ENCODE measurements around the gene SLC29A4. TPM values are rescaled to one million over a fixed set of nuclear protein-coding genes. Genes with fewer than 3 reads are reported as not detected.
"Not testable (repeated sequence)": the region's sequence is repeated elsewhere in the genome, so short reads cannot be mapped to it uniquely, and the experiment has no call there.

The SLC29A4 gene
- total RNA-seq, 1 donor from 2014 or later: 0.38 TPM

DNA sequence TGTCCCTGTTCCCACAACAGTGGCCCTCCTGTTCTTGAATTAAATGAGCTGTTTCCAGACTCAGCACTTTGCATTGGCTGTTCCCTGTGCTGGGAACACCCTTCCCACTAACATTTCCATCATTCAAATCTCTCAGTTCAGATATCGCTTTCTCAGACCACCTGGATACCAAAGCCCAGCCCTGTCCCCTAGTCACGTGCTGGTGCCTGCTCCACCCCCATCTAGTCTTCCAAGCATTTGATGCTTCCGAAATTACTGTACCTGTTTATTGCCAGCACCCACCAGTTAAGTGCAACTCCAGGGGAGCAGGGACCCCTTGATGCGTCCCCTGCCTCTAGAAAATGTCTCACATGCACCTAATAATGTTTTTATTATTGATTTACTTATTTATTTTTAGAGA lies 3.0 kb upstream of the SLC29A4 start:
- ChIA-PET POLR2A (no interaction called here), CTCF (no interaction called here)
- DNase-seq (no peak), ATAC-seq (ENCODE audit: low read depth) (no peak)
- Mint-ChIP-seq H3K36me3 (ENCODE audit: low read depth) (no peaks in the 10 kb centered on the region), H3K4me1 (no peaks in the 10 kb centered on the region), H3K27ac (no peak overlapping the region), H3K4me3 (no peak overlapping the region), H3K27me3 (peaks cover 5% of the 10 kb centered on the region), H3K9me3 (no peaks in the 10 kb centered on the region)
- intact Hi-C loops (cut with micrococcal nuclease): no loop called here
- TF ChIP-seq, protein P1, sequence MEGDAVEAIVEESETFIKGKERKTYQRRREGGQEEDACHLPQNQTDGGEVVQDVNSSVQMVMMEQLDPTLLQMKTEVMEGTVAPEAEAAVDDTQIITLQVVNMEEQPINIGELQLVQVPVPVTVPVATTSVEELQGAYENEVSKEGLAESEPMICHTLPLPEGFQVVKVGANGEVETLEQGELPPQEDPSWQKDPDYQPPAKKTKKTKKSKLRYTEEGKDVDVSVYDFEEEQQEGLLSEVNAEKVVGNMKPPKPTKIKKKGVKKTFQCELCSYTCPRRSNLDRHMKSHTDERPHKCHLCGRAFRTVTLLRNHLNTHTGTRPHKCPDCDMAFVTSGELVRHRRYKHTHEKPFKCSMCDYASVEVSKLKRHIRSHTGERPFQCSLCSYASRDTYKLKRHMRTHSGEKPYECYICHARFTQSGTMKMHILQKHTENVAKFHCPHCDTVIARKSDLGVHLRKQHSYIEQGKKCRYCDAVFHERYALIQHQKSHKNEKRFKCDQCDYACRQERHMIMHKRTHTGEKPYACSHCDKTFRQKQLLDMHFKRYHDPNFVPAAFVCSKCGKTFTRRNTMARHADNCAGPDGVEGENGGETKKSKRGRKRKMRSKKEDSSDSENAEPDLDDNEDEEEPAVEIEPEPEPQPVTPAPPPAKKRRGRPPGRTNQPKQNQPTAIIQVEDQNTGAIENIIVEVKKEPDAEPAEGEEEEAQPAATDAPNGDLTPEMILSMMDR (IDR thresholded peaks at IDR 0.05): no peak

DNA sequence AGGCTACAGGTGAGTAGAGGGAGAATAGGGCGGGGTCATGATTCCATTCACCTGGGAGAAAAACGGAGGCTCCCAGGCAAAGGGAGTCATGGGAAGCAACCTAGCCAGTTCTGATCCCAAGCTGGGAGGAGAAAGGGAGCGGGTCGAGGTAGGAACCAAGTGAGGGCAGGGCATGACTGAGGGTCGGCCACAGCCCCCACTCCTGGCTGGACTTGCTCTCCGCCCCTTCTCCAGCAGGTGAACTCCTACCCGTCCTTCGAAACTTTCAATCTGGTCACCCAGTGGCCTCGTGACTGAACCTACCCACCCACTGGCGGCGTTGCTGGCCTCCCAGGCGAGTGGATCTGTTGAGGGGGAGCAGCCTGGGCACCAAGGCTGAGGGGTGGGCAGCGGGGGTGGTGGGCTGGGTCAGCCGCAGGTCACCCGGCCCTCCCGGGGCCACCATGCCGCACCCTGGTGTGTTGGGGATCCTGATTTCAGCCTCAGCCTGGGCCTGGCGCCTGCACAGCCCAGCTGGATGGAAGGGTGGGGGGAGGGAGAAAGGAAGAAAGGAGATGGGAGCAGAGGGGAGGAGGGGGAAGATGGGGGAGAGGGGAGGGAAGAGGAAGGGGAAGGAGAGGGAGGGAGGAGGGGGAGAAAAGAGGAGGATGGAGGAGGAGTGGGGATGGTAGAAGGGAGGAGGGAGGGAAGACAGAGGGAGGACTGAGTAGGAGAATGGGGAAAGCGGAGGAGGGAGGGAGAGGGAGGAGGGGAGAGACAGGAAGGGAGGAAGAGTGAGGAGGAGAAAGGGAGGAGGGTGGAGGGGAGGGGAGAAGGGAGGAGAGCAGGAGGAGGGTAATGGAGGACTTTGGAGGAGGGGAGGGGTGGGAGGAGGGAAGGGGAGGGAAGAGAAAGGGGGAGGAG lies 894 bp upstream of the SLC29A4 start:
- not testable (repeated sequence) for H3K4me3 Mint-ChIP-seq, H3K4me1 Mint-ChIP-seq

DNA sequence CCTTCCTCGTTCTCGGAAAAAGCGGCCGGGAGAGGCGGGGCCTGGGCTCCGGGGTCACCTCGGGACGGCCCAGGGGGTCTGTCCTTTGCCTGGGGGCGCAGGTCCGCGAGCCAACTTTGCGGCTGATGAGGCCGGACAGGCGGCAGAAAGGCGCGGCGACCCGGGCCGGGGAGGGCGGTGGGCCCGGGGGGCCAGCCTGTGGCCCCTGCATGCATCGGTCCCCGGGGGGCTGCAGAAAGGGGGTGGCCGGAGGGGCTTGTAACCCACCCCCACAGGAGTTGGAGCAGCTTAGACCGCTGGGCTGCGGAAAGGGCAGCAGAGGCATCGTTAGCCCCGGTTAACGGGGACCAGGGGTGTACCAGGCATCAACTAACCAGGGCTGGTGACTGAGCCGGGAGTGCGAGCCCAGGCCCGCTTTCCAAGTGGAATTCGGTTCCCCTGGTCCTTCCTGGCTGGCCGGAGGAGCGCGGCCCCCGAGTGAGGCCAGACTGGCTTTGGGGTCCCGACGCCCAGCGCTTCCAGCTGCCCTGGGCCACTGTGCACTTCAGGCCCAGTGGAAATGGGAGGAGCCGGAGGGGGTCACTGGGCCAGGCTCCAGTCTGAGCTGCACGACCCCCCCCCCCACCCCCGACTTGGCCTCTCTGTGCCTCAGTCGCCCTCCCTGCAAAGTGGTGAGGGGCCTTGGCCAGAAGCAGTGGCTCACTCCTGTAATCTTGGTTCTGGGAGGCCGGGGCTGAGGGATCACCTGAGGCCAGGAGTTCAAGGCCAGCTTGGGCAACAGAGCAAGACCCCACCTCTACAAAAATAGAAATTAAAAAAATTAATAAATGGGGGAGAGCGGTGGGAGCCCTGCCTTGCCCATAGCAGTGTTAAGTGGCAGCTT lies 919 bp downstream of the SLC29A4 start:
- TF ChIP-seq, protein P1 (IDR thresholded peaks at IDR 0.05): no peak
- DNase-seq (no peak), ATAC-seq (ENCODE audit: low read depth) (no peak)
- Mint-ChIP-seq H3K4me1 (no peaks in the 10 kb centered on the region), H3K9me3 (no peaks in the 10 kb centered on the region), H3K27ac (no peak overlapping the region), H3K27me3 (peaks cover 6% of the 10 kb centered on the region), H3K4me3 (no peak overlapping the region), H3K36me3 (ENCODE audit: low read depth) (no peaks in the 10 kb centered on the region)
- intact Hi-C loops (cut with micrococcal nuclease): loop anchor here (2.0 kb wide), 1 partner anchor 43 kb away; no protein-coding TSS in a partner anchor
- POLR2A ChIA-PET: no interaction called here
- CTCF ChIA-PET: interaction anchor here (0.8 kb wide), 1 partner anchor 48 kb away, joined by 3 read pairs; no protein-coding TSS in a partner anchor

More for the DNA sequence above, 894 bp upstream of the SLC29A4 start:
- CTCF ChIA-PET; H3K36me3 Mint-ChIP-seq (ENCODE audit: low read depth); H3K9me3 Mint-ChIP-seq; H3K27me3 Mint-ChIP-seq; DNase-seq; H3K27ac Mint-ChIP-seq; intact Hi-C loops (cut with micrococcal nuclease); ATAC-seq (ENCODE audit: low read depth); POLR2A ChIA-PET: not testable (repeated sequence)

GRCh38 chr7:5284304-5285281 lies 1.9 kb downstream of the SLC29A4 start:
- no peaks in the 10 kb centered on the region for H3K36me3 Mint-ChIP-seq (ENCODE audit: low read depth)
- POLR2A ChIA-PET: no interaction called here
- TF ChIP-seq, protein P1 (IDR thresholded peaks at IDR 0.05): no peak
- intact Hi-C loops (cut with micrococcal nuclease): loop anchor here (2.0 kb wide), 1 partner anchor 44 kb away; no protein-coding TSS in a partner anchor
- CTCF ChIA-PET: interaction anchor here (0.6 to 0.7 kb wide), 2 partner anchors 44 to 497 kb away, joined by 3 read pairs; partner anchors contain the start of gene RNF216
- ATAC-seq (ENCODE audit: low read depth) (peak; percentile 26), DNase-seq (no peak)
- H3K9me3 Mint-ChIP-seq: no peaks in the 10 kb centered on the region
- peak overlapping the region; percentile 41 for H3K4me3 Mint-ChIP-seq
- H3K4me1 Mint-ChIP-seq: no peaks in the 10 kb centered on the region
- peaks cover 6% of the 10 kb centered on the region for H3K27me3 Mint-ChIP-seq
- H3K27ac Mint-ChIP-seq: no peak overlapping the region

DNA sequence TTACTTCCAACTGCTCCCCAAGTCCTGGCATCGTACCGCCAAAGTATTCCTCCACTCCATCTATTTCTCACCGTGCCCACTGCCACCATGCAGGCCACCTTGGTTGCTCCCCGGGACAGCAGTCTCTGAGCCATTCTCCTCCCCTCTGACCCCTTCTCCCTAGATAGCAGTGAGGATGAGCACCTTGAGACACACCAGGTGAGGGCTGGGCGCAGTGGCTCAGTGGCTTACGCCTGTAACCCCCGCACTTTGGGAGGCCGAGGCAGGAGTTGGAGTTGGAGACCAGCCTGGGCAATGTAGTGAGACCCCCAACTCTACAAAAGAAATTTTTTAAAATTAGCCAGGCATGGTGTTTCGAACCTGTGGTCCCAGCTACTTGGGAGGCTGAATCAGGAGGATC lies 4.2 kb downstream of the SLC29A4 start:
- no peak overlapping the region for H3K4me3 Mint-ChIP-seq
- H3K27ac Mint-ChIP-seq: no peak overlapping the region
- H3K4me1 Mint-ChIP-seq: no peaks in the 10 kb centered on the region
- DNase-seq (no peak), ATAC-seq (ENCODE audit: low read depth) (no peak)
- ChIA-PET CTCF (no interaction called here), POLR2A (no interaction called here)
- no peaks in the 10 kb centered on the region for H3K36me3 Mint-ChIP-seq (ENCODE audit: low read depth)
- TF ChIP-seq, protein P1 (IDR thresholded peaks at IDR 0.05): no peak
- peaks cover 4% of the 10 kb centered on the region for H3K27me3 Mint-ChIP-seq
- no peaks in the 10 kb centered on the region for H3K9me3 Mint-ChIP-seq
- intact Hi-C loops (cut with micrococcal nuclease): no loop called here

DNA sequence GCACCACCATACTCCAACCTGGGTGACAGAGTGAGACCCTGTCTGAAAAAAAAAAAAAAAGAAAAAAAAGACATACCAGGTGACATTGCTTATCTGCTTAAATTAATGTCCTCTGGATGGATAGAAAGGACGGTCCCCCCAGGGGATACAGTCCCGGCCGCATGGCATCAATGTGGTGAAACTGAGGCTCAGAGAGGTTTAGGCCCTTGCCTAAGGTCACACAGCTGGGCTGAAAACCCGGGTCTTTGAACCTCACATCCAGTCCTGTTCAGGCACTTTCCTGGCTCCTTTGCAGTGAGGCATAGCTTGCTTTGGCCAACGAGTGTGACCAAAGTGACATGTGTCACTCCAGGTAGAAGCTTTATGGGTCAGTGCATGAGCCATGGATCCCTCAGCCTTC lies 4.6 kb downstream of the SLC29A4 start:
- CTCF ChIA-PET; H3K27ac Mint-ChIP-seq; H3K27me3 Mint-ChIP-seq; H3K4me3 Mint-ChIP-seq; DNase-seq; intact Hi-C loops (cut with micrococcal nuclease); POLR2A ChIA-PET; ATAC-seq (ENCODE audit: low read depth); H3K36me3 Mint-ChIP-seq (ENCODE audit: low read depth); H3K9me3 Mint-ChIP-seq; H3K4me1 Mint-ChIP-seq: not testable (repeated sequence)

Measured in activated B cell treated with CpG ODN at 0.5 μM for 24 hours (primary cell).